ENCODE measurements around the gene TEX54.

Gene TEX54

DNA sequence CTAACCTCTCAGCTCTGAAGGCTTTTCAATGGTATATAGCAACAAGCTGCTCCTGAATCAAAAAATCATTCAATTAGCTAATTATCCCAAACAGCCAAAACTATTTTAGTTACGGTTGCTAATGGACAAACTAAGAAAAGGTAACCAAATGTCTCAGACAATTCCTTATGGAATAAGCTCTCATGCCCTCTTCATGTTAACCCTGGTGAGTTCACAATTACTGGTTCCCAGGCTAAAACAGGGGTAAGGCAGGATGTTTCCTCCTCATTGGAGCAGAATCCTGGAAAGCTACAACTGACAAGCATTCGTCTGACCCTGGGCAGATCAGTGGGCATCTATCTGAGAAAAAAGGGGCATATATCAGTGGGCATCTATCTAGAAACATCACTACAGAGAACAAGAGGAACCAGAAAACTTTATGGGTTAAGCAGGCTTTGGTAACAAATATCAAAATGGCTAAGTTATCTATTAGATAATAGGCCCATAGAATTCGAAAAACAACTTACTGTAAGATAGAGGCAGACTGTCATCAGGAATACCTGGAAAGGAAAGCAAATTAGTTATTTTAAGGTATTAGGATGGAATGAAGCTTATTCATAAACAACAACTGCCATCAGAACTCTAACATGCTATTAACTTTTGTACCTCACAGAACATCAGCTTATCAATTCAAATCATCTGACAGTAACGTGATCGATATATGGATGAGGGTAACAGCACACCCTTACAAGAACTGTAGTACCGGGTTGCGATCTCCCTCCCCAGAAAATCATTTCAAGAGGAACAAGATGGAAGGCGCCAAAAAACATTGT lies 21.6 kb upstream of the TEX54 start:
- TF ChIP-seq, protein P1, sequence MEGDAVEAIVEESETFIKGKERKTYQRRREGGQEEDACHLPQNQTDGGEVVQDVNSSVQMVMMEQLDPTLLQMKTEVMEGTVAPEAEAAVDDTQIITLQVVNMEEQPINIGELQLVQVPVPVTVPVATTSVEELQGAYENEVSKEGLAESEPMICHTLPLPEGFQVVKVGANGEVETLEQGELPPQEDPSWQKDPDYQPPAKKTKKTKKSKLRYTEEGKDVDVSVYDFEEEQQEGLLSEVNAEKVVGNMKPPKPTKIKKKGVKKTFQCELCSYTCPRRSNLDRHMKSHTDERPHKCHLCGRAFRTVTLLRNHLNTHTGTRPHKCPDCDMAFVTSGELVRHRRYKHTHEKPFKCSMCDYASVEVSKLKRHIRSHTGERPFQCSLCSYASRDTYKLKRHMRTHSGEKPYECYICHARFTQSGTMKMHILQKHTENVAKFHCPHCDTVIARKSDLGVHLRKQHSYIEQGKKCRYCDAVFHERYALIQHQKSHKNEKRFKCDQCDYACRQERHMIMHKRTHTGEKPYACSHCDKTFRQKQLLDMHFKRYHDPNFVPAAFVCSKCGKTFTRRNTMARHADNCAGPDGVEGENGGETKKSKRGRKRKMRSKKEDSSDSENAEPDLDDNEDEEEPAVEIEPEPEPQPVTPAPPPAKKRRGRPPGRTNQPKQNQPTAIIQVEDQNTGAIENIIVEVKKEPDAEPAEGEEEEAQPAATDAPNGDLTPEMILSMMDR (IDR thresholded peaks at IDR 0.05; ENCODE audit: insufficient read depth, low read depth, low read length, missing control alignments) = no peak
- DNase-seq (ENCODE audit: low read depth) = no peak
- H3K4me3 ChIP-seq (ENCODE audit: low read length) = peak overlapping the region; percentile 98

DNA sequence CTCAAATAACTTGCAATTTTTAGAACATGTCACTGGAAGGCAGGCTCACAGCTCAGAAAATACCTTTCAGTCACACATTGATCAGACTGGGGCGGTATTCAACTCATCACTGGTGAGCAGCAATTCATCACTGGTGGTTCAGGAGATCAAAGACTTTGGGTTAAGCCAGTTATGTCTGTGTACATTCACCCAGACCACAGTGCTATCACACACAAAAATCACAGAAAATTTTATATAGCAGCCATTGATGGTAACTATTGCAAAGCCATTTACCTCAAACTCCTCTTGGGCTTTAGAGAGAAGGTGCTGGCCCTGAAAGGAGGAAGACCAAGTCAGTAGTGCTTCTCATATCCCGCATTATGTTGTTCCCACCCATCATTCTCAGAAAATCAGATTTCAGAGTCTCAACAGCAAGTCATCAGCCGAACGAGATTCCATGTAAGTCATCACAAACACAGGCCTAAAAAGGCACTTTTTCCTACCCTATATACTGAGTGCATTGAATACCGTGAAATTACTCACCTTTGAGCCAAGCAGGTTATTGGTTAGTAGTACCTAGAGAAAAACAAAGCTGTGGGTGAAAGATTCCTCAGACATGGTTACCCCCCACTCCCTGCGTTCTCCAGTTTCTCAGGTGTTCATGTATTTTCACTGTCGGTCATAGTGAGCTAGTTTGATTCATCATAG lies 20.8 kb upstream of the TEX54 start:
- TF ChIP-seq, protein P1 (IDR thresholded peaks at IDR 0.05; ENCODE audit: insufficient read depth, low read depth, low read length, missing control alignments) = no peak
- H3K4me3 ChIP-seq (ENCODE audit: low read length) = peak overlapping the region; percentile 98
- DNase-seq (ENCODE audit: low read depth) = no peak

DNA sequence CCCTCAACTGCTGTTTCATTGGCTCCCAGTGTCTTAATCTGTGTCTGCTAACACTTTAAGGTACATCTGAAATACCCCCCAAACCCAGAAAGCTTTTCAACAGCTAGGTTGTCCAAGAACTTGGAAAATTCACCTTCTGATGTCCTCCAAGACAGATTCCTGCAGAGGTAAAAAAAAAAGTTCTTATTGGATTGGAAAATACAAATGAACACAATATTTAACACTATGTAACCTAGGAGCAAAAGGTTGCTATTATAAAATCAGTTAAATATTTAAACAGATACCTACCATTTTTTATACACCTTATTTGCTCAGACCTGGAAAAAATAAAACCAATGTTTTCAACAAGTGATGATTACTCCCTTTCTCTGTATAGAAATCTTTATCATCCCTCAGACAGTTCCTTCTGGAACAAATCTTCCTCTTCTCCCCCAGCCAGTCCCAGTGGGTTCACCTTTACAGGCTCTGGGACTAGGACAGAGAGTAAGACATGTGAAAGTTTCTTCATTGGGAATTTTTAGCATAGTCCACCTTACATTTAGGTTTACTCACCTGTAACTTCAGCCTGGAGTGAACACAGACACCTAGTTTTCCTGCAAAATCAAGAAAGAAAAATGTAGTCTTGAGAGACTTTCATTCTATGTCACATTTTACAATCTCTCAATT lies 20.0 kb upstream of the TEX54 start:
- TF ChIP-seq, protein P1 (IDR thresholded peaks at IDR 0.05; ENCODE audit: insufficient read depth, low read depth, low read length, missing control alignments) = no peak
- H3K4me3 ChIP-seq (ENCODE audit: low read length) = peak overlapping the region; percentile 98
- no peak for DNase-seq (ENCODE audit: low read depth)

- H3K4me3 ChIP-seq (ENCODE audit: low read length) = no peak overlapping the region
- TF ChIP-seq, protein P1 (IDR thresholded peaks at IDR 0.05; ENCODE audit: insufficient read depth, low read depth, low read length, missing control alignments) = no peak
- DNase-seq (ENCODE audit: low read depth) = no peak
These were observed 19.3 kb upstream of the TEX54 start for GRCh38 chr11:62851807-62852522.

GRCh38 chr11:62850911-62851806 lies 18.5 kb upstream of the TEX54 start:
- TF ChIP-seq, protein P1 (IDR thresholded peaks at IDR 0.05; ENCODE audit: insufficient read depth, low read depth, low read length, missing control alignments) = no peak
- DNase-seq (ENCODE audit: low read depth) = no peak
- no peak overlapping the region for H3K4me3 ChIP-seq (ENCODE audit: low read length)
